GM12878 (cell line): Measurements from ENCODE around the gene DYRK4. TPM values are rescaled to one million over a fixed set of nuclear protein-coding genes. Genes with fewer than 3 reads are reported as not detected.
A peak's percentile ranks its signal among the peaks of the same experiment; 100 is the strongest.

Source experiments
- ATAC-seq: fragments of 200-7000 bp; cut with Tn5 transposase; 3 replicates; pipeline ENCODE4 v1.9.1; 2020; ENCODE audit warnings: mild to moderate bottlenecking, moderate library complexity
- BruUV-seq: library from RNA; stranded (reverse); fragments of 400-500 nt; replicated peaks from 2 replicates; lab custom pipeline; 2021; lab: Mats Ljungman, UMichigan
- CTCF ChIA-PET: fragments of 300-600 bp; sonication (Branson Sonifier 250); formaldehyde crosslinking; extraction: SDS; loops from one replicate; lab custom pipeline; 2021; ENCODE audit warnings: inconsistent platforms; lab: Yijun Ruan, JAX
- POLR2A ChIA-PET: fragments of 350-600 bp; formaldehyde crosslinking; extraction: SDS; loops from one replicate; lab custom pipeline; 2021; ENCODE audit warnings: inconsistent platforms; lab: Charles Lee
- RAD21 ChIA-PET: fragments of 300-600 bp; sonication (Branson Sonifier 250); formaldehyde crosslinking; loops from one replicate; lab custom pipeline; 2023; ENCODE audit warnings: antibody characterized with exemption; ENCODE audit not compliant: unreplicated experiment; lab: Charles Lee
- SMC1A ChIA-PET: fragments of 300-600 bp; sonication (Branson Sonifier 250); formaldehyde crosslinking; loops from one replicate; lab custom pipeline; 2023; ENCODE audit not compliant: unreplicated experiment, uncharacterized antibody; lab: Charles Lee
- DNase-seq: peaks from one replicate; pipeline ENCODE4 v3.0.0-alpha.2; 2011; ENCODE audit warnings: low read depth, low spot score
- FAIRE-seq: peaks from 3 replicates; lab custom pipeline; 2011; peaks lifted over from hg19 to GRCh38; lab: Jason Lieb, UNC
- H2AFZ ChIP-seq: 2 replicates; pipeline ENCODE4 v1.6.0; 2011; ENCODE audit warnings: low read depth, low read length, control low read depth; ENCODE audit not compliant: control insufficient read depth
- H3K27ac ChIP-seq: 2 replicates; pipeline ENCODE4 v1.5.1; 2011; ENCODE audit warnings: control low read depth; ENCODE audit not compliant: control insufficient read depth, insufficient read depth
- H3K27me3 ChIP-seq, 2 experiments: replicated peaks in 1 of 2; 2 replicates each; pipeline versions ENCODE4 v1.6.0 to v1.6.1; 2011; ENCODE audit warnings: low read length in 1 of 2; ENCODE audit not compliant: control insufficient read depth in 2 of 2, insufficient read depth in 2 of 2
- H3K36me3 ChIP-seq, 2 experiments: 2 replicates each; pipeline ENCODE4 v1.5.1; 2011; ENCODE audit warnings: low read length in 1 of 2; ENCODE audit not compliant: control insufficient read depth in 2 of 2, insufficient read depth in 2 of 2
- H3K4me1 ChIP-seq: 2 replicates; pipeline ENCODE4 v1.6.1; 2011; ENCODE audit warnings: mild to moderate bottlenecking, low read length, moderate library complexity, mixed read lengths; ENCODE audit not compliant: control insufficient read depth, insufficient read depth
- H3K4me2 ChIP-seq: 2 replicates; pipeline ENCODE4 v1.6.0; 2011; ENCODE audit warnings: control low read depth; ENCODE audit not compliant: control insufficient read depth, insufficient read depth
- H3K4me3 ChIP-seq: fragments of 200-600 bp; sonication (generic); 2 replicates; pipeline ENCODE4 v1.5.1; 2016
- H3K79me2 ChIP-seq: 2 replicates; pipeline ENCODE4 v1.6.0; 2011; ENCODE audit warnings: low read length; ENCODE audit not compliant: control insufficient read depth, insufficient read depth
- H3K9ac ChIP-seq: 2 replicates; pipeline ENCODE4 v1.8.0; 2011; ENCODE audit warnings: low read length, control low read depth, mixed read lengths; ENCODE audit not compliant: control insufficient read depth, insufficient read depth
- H3K9me3 ChIP-seq: replicated peaks from 3 replicates; pipeline ENCODE4 v1.5.1; 2011; ENCODE audit warnings: mild to moderate bottlenecking, low read length; ENCODE audit not compliant: control insufficient read depth, insufficient read depth
- H4K20me1 ChIP-seq: 2 replicates; pipeline ENCODE4 v1.6.0; 2011; ENCODE audit not compliant: control insufficient read depth, insufficient read depth
- CBX3 ChIP-seq: fragments of 200-600 bp; sonication (generic); IDR thresholded peaks from 2 replicates; pipeline ENCODE4 v1.6.1; 2016; ENCODE audit warnings: low read depth, borderline replicate concordance
- CTCF ChIP-seq, 3 experiments: IDR thresholded peaks in 2 of 3; conservative IDR thresholded peaks in 1 of 3; 2 replicates each; pipeline ENCODE4 v1.5.1; 2011; ENCODE audit warnings: low read depth in 3 of 3, low read length in 3 of 3, mild to moderate bottlenecking in 3 of 3, control low read depth in 2 of 3, moderate library complexity in 2 of 3, inconsistent platforms in 1 of 3, mixed read lengths in 1 of 3; ENCODE audit not compliant: control insufficient read depth in 2 of 3, insufficient read depth in 1 of 3; ENCODE audit errors: extremely low read depth in 1 of 3
- EED ChIP-seq: sonication (generic); IDR thresholded peaks from 2 replicates; pipeline ENCODE4 v1.6.1; 2016; ENCODE audit warnings: antibody characterized with exemption, low read depth
- NKRF ChIP-seq: fragments of 450-650 bp; conservative IDR thresholded peaks from 2 replicates; pipeline ENCODE4 v1.6.1; 2017; ENCODE audit warnings: mild to moderate bottlenecking, moderate library complexity
- REST ChIP-seq: IDR thresholded peaks from 2 replicates; pipeline ENCODE4 v1.6.1; 2012; ENCODE audit warnings: mild to moderate bottlenecking, low read depth, low read length
- SKIL ChIP-seq: fragments of 450-650 bp; IDR thresholded peaks from 2 replicates; pipeline ENCODE4 v1.6.1; 2017; ENCODE audit warnings: mild to moderate bottlenecking, low read depth, inconsistent platforms; ENCODE audit not compliant: poor library complexity, severe bottlenecking
- SMAD1 ChIP-seq: fragments of 450-650 bp; IDR thresholded peaks from 2 replicates; pipeline ENCODE4 v1.6.1; 2018; ENCODE audit warnings: mild to moderate bottlenecking, low read depth; ENCODE audit not compliant: partially characterized antibody
- SUPT20H ChIP-seq: IDR thresholded peaks from 2 replicates; pipeline ENCODE4 v1.6.1; 2011; ENCODE audit warnings: low read depth, mild to moderate bottlenecking, low read length, moderate library complexity, borderline replicate concordance; ENCODE audit not compliant: control insufficient read depth
- ZNF384 ChIP-seq: IDR thresholded peaks from 2 replicates; pipeline ENCODE4 v1.6.1; 2012; ENCODE audit warnings: low read depth, mild to moderate bottlenecking, low read length, improper control_type of control experiment, borderline replicate concordance
- WGBS: methylation state at CpG from one replicate; pipeline ENCODE4 v1.1.6; 2016; ENCODE audit warnings: low lambda C conversion rate; ENCODE audit not compliant: insufficient replicate concordance, insufficient coverage; ENCODE audit errors: missing lambda C conversion rate; 5-methylcytosine and 5-hydroxymethylcytosine counted together
- in situ Hi-C: fragments of 300-500 bp; cut with MboI; formaldehyde crosslinking; loops from 9 replicates; pipeline ENCODE4 v1.14.3; 2018; ENCODE audit warnings: mixed read lengths
- intact Hi-C: fragments of 100-400 bp; cut with micrococcal nuclease; formaldehyde crosslinking; loops from one replicate; pipeline ENCODE4 v1.14.2; 2022; ENCODE audit not compliant: unreplicated experiment
- polyA plus RNA-seq, 11 experiments: library from polyadenylated mRNA; depleted of rRNA in 4 of 11; unstranded in 6 of 11; stranded (reverse) in 5 of 11; fragments of >200 nt; fragmentation: Nextera tagmentation in 4 of 11; fragmentation: Illumina TruSeq in 1 of 11; extraction: Ambion mirVana in 4 of 11; extraction: Trizol in 1 of 11; gene quantifications; 1 replicate in 1 of 11; 2 replicates in 10 of 11; pipeline versions ENCODE4 v1.2.1 to v1.2.3, GENCODE V29; 2011 to 2016; ENCODE audit warnings: inconsistent platforms in 2 of 11, missing spikeins in 2 of 11, low read depth in 1 of 11
- total RNA-seq, 4 experiments: library from RNA; depleted of rRNA in 3 of 4; stranded (reverse); fragments of >200 nt in 3 of 4; fragmentation: Illumina TruSeq in 1 of 4; extraction: Trizol in 1 of 4; gene quantifications; 2 replicates each; pipeline versions ENCODE4 v1.2.1 to v1.2.3, GENCODE V29; 2013 to 2021

Gene DYRK4
- total and polyA plus RNA-seq, 10 of the 15 experiments (the other 5 are each of a cell fraction or from before 2014, with no cell fraction given), result 30.8 to 66.7 (median 46.8) TPM

GRCh38 chr12:4538207-4539160 is 23.5 kb upstream of the DYRK4 start, which contains the start of gene RAD51AP1:
Gene RAD51AP1, plus strand, starts transcription at chr12:4538890. Its CDS starts 50 bp downstream, at chr12:4538940.
- BruUV-seq, result no TSS peak
- peak within 1 kb of the TSS; percentile 94 for H2AFZ ChIP-seq
- H3K27me3 ChIP-seq, result no peaks in the 10 kb centered on the region
- peaks cover 47% of the 10 kb centered on the region for H3K79me2 ChIP-seq
- peak; percentile 97 for ATAC-seq
- peak; percentile 92 for DNase-seq
- H3K36me3 ChIP-seq, result peaks cover 0 to 7% of the 10 kb centered on the region in 2 experiments; a peak in 1 of 4 replicates
- in situ Hi-C loops (no loop called here), intact Hi-C loops (loop anchor here (5.0 kb wide), 1 partner anchor 216 kb away; the partner anchor contains the start of gene TIGAR)
- H3K4me1 ChIP-seq, result peaks cover 15% of the 10 kb centered on the region
- H3K4me2 ChIP-seq, result peak within 1 kb of the TSS; percentile 95
- peak within 1 kb of the TSS; percentile 91 for H3K9ac ChIP-seq
- peak within 1 kb of the TSS; percentile 99 for H3K27ac ChIP-seq
- peak; percentile 84 for FAIRE-seq
- 1% methylated on average over 49 of the region's 49 CpGs for WGBS
- H4K20me1 ChIP-seq, result no peaks in the 10 kb centered on the region
- ChIA-PET POLR2A (interaction anchor here (0.5 kb wide), 1 partner anchor 428 kb away, joined by 3 read pairs; no protein-coding TSS in a partner anchor), CTCF (interaction anchor here (0.6 to 1.0 kb wide), 3 partner anchors 118 to 374 kb away, joined by 3 to 4 read pairs (median 3); no protein-coding TSS in a partner anchor), RAD21 (no interaction called here), SMC1A (interaction anchor here (1.0 to 1.3 kb wide), 4 partner anchors 11 to 220 kb away, joined by 3 to 5 read pairs (median 4); no protein-coding TSS in a partner anchor)
- no peaks in the 10 kb centered on the region for H3K9me3 ChIP-seq
- H3K4me3 ChIP-seq, result peak within 1 kb of the TSS; percentile 90
- TF ChIP-seq NKRF (peak; percentile 99), SUPT20H (no peak; the same call in 1 of the 2 replicates), ZNF384 (no peak), EED (peak; percentile 11; the same call in 1 of the 2 replicates), SKIL (peak; percentile 96), REST (no peak), SMAD1 (peak; percentile 55), CBX3 (no peak), CTCF (IDR thresholded peaks at IDR 0.05 in 2 of 3, conservative IDR thresholded peaks at IDR 0.05 in 1 of 3; ENCODE audit: control insufficient read depth in 2 of 3, extremely low read depth in 1 of 3, insufficient read depth in 1 of 3, low read depth in 3 of 3, low read length in 3 of 3) (no peak)
